HTERT RPE-1 (cell line): Measurements from ENCODE around the gene RNF113A.
"Not testable (repeated sequence)": the region's sequence is repeated elsewhere in the genome, so short reads cannot be mapped to it uniquely, and the experiment has no call there.

Source experiments
- in situ Hi-C: fragments of 300-500 bp; cut with MboI; formaldehyde crosslinking; loops from 4 replicates; pipeline ENCODE4 v1.14.3; 2020; ENCODE audit warnings: low sequenced_read_pairs

Gene RNF113A

GRCh38 chrX:119871599-119872395, at the start of gene RNF113A, which contains the start of gene NDUFA1:
RNF113A (minus strand) TSS chrX:119871733; CDS start chrX:119871613, 120 bp downstream.
NDUFA1 (plus strand) TSS chrX:119871832; CDS start chrX:119871912, 80 bp downstream.
- in situ Hi-C loops, result no loop called here

GRCh38 chrX:119919835-119920585, 48.5 kb upstream of the RNF113A start:
- in situ Hi-C loops, result no loop called here

DNA sequence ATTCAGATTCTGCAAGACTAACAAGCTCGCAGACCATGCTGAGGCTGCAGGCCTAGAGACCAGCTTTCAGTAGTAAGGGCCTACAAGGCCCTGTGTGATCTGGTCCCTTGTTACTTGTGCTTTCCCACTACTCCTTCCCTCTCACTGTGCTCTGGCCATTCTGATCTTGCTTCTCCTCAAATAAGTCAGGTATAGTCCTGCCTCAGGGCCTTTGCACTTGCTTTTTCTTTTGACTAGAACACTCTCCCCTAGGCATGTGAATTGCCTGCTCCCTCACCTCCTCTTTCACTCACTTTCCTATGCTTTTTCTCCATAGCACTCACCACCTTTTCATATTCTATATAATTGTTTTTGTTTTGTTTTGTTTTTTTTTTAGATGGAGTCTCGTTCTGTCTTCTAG, 46.3 kb upstream of the RNF113A start:
- in situ Hi-C loops, result no loop called here

- in situ Hi-C loops, result no loop called here
These were observed 44.8 kb upstream of the RNF113A start for GRCh38 chrX:119916310-119916709.

- in situ Hi-C loops, result no loop called here
These were observed 29.4 kb upstream of the RNF113A start for GRCh38 chrX:119900976-119901375.

DNA sequence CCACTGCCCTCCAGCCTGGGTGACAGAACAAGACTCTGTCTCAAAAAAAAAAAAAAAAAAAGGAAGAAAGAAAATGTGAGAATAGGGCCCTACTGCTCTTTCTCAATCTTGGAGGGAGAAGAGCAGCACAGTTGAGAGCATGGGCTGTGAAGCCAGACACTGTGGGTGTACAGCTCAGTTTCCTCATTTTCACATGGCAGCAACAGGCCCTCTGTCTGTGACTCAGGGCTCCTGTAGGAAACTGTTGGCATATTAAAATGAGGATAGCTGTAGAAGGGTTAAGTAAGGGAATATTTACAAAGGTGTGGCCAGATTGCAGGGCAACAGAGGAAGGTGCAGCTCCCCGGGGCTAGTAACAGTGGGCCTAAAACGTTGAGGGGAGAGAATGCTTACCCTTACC, 27.6 kb upstream of the RNF113A start:
- in situ Hi-C loops, result no loop called here

DNA sequence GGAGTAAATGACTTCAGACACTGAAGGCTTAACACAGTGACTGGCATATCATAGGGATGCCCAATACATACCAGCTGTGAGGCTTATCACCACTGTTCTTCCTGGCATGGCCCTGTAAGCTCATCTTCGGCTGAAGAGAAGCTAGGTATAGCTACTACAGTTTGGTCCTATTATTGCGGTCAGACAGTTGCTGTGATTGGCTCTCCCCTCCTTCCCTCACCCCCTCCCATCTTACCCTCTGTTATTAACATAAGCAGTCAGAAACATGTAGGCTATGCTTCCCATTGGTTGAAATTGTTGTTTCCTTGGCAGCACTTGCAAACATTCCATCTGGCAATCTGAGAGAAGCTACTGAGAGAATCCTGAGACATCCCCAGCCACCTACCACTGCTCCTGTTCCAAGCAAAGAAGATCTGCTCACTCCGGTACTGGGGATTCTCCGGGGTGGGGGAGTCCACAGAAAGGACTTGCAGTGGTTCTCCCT, 24.4 kb upstream of the RNF113A start, which contains the start of gene AKAP14:
Gene AKAP14, plus strand, starts transcription at position 51 of the 484 bp plus-strand sequence. CDS start 7,331 bp downstream, outside the sequence.
- in situ Hi-C loops, result no loop called here

- in situ Hi-C loops, result not testable (repeated sequence)
These were observed 20.6 kb upstream of the RNF113A start for GRCh38 chrX:119891961-119892692.

DNA sequence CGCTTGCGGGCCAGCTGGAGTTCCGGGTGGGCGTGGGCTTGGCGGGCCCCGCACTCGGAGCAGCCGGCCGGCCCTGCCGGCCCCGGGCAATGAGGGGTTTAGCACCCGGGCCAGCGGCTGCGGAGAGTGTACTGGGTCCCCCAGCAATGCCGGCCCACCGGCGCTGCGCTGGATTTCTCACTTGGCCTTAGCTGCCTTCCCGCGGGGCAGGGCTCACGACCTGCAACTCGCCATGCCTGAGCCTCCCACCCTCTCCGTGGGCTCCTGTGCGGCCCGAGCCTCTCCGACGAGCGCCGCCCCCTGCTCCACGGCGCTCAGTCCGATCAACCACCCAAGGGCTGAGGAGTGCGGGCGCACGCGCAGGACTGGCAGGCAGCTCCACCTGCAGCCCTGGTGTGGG, 19.1 kb upstream of the RNF113A start:
- in situ Hi-C loops, result not testable (repeated sequence)

GRCh38 chrX:119887721-119888425, 16.3 kb upstream of the RNF113A start:
- in situ Hi-C loops, result no loop called here

GRCh38 chrX:119885554-119886428, 14.3 kb upstream of the RNF113A start:
- in situ Hi-C loops, result no loop called here

DNA sequence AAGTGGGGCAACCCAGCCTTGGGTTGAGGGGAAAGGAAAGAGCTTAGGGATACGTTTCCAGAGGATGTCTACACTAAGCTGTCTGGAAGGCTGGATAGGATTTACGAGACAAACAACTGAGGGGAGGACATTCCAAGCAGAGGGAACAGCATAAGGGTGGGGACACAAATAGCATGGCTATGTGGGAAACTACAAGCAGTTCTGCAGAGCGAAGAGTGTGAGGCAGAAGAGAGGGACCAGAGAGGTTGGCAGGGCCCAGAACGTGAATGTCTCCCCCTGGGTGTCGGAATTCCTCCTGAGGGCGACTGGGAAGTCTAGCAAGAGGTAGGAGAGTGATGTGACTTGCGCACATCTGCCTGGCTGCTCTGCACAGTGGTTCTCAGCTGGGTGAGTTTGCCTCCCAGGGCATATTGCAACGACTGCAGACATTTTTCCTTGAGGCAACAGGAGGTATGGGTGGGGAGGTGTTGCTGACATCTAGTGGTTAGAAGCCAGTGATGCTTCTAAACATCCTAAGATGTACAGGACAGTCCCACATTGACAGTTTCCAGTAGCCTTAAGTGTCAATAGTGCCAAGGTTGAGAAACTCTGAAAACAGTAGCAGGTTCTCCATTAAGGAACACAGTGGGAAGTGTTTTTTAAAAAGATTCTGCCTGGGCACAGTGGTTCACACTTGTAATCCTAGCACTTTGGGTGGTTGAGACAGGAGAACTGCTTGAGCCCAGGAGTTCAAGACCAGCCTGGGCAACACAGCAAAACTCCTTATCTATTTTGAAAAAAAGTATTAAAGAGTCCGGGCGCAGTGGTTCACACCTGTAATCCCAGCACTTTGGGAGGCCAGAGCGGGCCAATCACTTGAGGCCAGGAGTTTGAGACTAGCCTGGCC, 9.3 kb upstream of the RNF113A start:
- in situ Hi-C loops, result no loop called here

DNA sequence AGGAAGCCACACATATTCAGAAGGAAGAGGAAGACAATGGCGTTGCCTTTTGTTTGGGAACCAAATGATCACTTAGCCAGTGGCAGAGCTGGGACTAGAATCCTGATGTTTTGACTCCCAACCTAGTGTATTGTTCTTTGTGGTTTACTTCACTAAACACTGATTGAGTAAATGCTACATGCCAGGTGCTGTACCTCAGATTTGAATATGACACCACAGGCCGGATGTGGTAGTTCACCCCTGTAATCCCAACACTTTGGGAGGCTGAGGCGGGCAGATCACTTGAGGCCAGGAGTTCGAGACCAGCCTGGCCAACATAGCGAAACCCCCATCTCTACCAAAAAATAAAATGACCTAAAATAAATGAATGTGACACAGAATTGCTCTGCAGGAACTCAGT, 8.5 kb upstream of the RNF113A start:
- in situ Hi-C loops, result no loop called here

DNA sequence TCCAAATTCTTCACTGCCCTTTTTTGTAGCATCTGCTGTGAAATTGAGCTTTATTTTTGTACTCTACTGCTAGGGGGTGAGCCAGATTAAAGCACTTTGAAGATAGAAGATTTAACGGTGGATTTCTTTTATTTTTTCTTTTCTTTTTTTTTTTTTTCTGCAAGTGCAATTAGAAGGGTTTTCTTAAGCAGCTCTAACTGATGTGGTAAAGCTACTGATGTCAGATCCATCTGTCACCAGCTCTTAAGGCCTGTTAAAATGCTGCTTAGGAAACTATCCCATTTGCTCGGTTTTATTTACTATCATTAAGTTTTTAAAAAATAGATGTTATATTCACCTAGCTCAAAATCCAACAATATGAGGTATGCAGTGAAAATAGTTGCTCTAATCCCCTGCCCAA, 7.2 kb upstream of the RNF113A start:
- in situ Hi-C loops, result no loop called here

DNA sequence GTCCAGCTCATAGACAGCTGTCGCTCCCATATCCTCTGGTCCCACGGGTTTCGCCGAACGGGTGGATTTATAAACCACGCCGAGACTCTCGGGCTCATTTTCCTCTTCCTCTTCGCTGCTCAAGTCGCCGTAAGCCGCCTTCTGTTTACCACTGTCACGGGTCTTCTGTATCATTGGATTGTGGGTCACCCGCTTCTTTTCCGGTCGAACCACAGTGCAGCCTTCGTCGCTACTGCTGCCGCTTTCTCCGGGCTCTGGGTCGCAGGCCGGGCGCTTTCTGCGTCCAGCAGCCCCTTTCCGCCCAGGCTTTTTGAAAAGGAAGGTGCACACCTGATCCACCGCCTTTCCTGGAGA, 311 bp downstream of the RNF113A start:
- in situ Hi-C loops, result no loop called here

DNA sequence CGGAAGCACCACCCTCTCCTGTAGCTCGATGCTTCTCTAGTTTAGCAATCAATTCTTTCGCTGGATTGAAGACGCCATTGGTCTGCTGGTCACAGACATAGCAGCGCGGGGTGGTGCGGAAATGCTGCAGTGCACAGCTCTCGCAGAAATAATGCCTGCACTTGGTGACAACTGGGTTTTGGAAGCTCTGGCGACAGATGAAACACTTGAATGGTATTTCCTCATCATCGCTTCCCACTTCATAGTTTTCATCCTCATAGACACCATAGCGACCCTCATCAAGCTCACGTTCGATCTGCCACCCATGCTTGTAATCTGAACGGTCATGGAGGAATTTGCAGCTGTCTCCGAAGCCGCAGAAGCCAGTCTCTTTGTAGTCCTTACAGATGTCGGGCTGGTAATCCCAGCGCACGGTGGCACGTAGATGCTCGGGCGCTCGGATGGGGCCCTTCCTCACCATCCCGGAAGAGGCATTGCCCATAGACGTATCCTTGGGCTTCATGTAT, 854 bp downstream of the RNF113A start:
- in situ Hi-C loops, result no loop called here

DNA sequence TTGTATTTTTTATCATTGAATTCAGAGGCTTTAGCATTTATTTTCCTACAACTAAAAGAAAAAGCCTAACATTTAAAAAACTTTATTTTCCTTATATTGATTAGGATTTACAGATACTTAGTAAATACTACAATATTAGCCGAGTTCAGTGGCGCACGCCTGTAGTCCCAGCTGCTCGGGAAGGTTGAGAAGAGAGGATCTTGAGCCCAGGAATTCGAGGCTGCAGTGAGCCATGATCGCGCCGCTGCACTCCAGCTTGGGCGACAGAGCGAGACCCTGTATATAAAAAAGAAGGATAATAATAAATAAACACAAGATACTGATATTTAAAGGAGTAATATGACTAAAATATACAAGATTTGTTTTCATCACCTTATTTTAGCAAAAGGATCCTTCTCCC, 18.1 kb downstream of the RNF113A start:
- in situ Hi-C loops, result no loop called here
